ENCODE measurements around the gene CLIC3. TPM values are rescaled to one million over a fixed set of nuclear protein-coding genes. Genes with fewer than 3 reads are reported as not detected.

The CLIC3 gene
- total RNA-seq, 1 experiment from 2014 or later, result 24.1 TPM

DNA sequence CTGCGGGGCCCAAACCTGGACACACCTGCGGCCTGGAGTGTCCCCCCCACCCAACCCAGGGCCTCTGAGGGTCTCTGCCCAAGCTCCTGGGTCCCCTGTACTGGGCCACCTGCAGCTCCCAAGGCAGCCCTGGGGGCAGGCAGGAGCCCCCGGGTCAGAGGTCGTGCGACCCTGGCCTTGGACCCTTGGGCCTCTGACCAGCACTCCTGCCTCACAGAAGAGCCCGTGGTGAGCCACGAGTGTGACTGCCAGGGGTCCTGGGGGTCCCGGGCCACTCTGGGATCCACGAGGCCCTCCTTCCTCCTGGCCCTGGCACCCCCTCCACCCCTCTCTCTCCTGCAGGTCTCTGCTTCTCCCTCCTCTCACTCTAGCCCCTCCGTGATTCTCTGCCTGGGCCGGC, 24.0 kb downstream of the CLIC3 start:
- no peak for DNase-seq
- POLR2A ChIA-PET (ENCODE audit: unreplicated experiment), result no interaction called here
- H2AFZ ChIP-seq, result no peak overlapping the region
- H3K4me3 ChIP-seq, result no peak overlapping the region
- intact Hi-C loops (cut with micrococcal nuclease; ENCODE audit: unreplicated experiment), result no loop called here
- H3K79me2 ChIP-seq (ENCODE audit: low read depth), result no peaks in the 10 kb centered on the region
- BruUV-seq (replicated peaks), result no TSS peak
- H3K27me3 ChIP-seq (ENCODE audit: insufficient read depth, low read depth), result no peaks in the 10 kb centered on the region
- H3K4me2 ChIP-seq, result no peak overlapping the region
- no peaks in the 10 kb centered on the region for H3F3A ChIP-seq (ENCODE audit: insufficient read depth, low read depth)
- no peaks in the 10 kb centered on the region for H4K20me1 ChIP-seq (ENCODE audit: insufficient read depth)
- TF ChIP-seq EZH2 (IDR thresholded peaks at IDR 0.05; ENCODE audit: low read depth) (no peak), CTCF (conservative IDR thresholded peaks at IDR 0.05) (no peak)
- CTCF ChIA-PET, result no interaction called here
- no peaks in the 10 kb centered on the region for H3K4me1 ChIP-seq (replicated peaks; ENCODE audit: insufficient read depth)
- H3K36me3 ChIP-seq (ENCODE audit: low read depth), result no peaks in the 10 kb centered on the region
- no peak overlapping the region for H3K27ac ChIP-seq
- H3K9me2 ChIP-seq (ENCODE audit: insufficient read depth), result no peaks in the 10 kb centered on the region
- H3K9me3 ChIP-seq (ENCODE audit: insufficient read depth, low read depth), result no peaks in the 10 kb centered on the region

- no peak overlapping the region for H2AFZ ChIP-seq
- H3K4me2 ChIP-seq, result no peak overlapping the region
- no TSS peak for BruUV-seq (replicated peaks)
- no peaks in the 10 kb centered on the region for H3K27me3 ChIP-seq (ENCODE audit: insufficient read depth, low read depth)
- H3K4me1 ChIP-seq (replicated peaks; ENCODE audit: insufficient read depth), result no peaks in the 10 kb centered on the region
- TF ChIP-seq CTCF (conservative IDR thresholded peaks at IDR 0.05) (no peak), EZH2 (IDR thresholded peaks at IDR 0.05; ENCODE audit: low read depth) (no peak)
- H3K4me3 ChIP-seq, result no peak overlapping the region
- H3K79me2 ChIP-seq (ENCODE audit: low read depth), result no peaks in the 10 kb centered on the region
- H3K36me3 ChIP-seq (ENCODE audit: low read depth), result no peaks in the 10 kb centered on the region
- CTCF ChIA-PET, result interaction anchor here (0.6 kb wide), 1 partner anchor 209 kb away, joined by 5 read pairs; no protein-coding TSS in a partner anchor
- intact Hi-C loops (cut with micrococcal nuclease; ENCODE audit: unreplicated experiment), result no loop called here
- H3K9me3 ChIP-seq (ENCODE audit: insufficient read depth, low read depth), result no peaks in the 10 kb centered on the region
- no peaks in the 10 kb centered on the region for H3K9me2 ChIP-seq (ENCODE audit: insufficient read depth)
- H3F3A ChIP-seq (ENCODE audit: insufficient read depth, low read depth), result no peaks in the 10 kb centered on the region
- no peak for DNase-seq
- no peaks in the 10 kb centered on the region for H4K20me1 ChIP-seq (ENCODE audit: insufficient read depth)
- no peak overlapping the region for H3K27ac ChIP-seq
- POLR2A ChIA-PET (ENCODE audit: unreplicated experiment), result no interaction called here
These were observed 24.6 kb downstream of the CLIC3 start for GRCh38 chr9:136971746-136972145.

GRCh38 chr9:136970361-136970760, 26.0 kb downstream of the CLIC3 start:
- H3K4me2 ChIP-seq, result no peak overlapping the region
- no peaks in the 10 kb centered on the region for H3K9me2 ChIP-seq (ENCODE audit: insufficient read depth)
- H3K4me3 ChIP-seq, result no peak overlapping the region
- H3K79me2 ChIP-seq (ENCODE audit: low read depth), result no peaks in the 10 kb centered on the region
- no peaks in the 10 kb centered on the region for H3K9me3 ChIP-seq (ENCODE audit: insufficient read depth, low read depth)
- H3K27ac ChIP-seq, result no peak overlapping the region
- intact Hi-C loops (cut with micrococcal nuclease; ENCODE audit: unreplicated experiment), result no loop called here
- POLR2A ChIA-PET (ENCODE audit: unreplicated experiment), result no interaction called here
- no TSS peak for BruUV-seq (replicated peaks)
- CTCF ChIA-PET, result no interaction called here
- H3K27me3 ChIP-seq (ENCODE audit: insufficient read depth, low read depth), result no peaks in the 10 kb centered on the region
- H4K20me1 ChIP-seq (ENCODE audit: insufficient read depth), result no peaks in the 10 kb centered on the region
- TF ChIP-seq CTCF (conservative IDR thresholded peaks at IDR 0.05) (no peak), EZH2 (IDR thresholded peaks at IDR 0.05; ENCODE audit: low read depth) (no peak)
- no peaks in the 10 kb centered on the region for H3K36me3 ChIP-seq (ENCODE audit: low read depth)
- no peak overlapping the region for H2AFZ ChIP-seq
- no peak for DNase-seq
- no peaks in the 10 kb centered on the region for H3F3A ChIP-seq (ENCODE audit: insufficient read depth, low read depth)
- H3K4me1 ChIP-seq (replicated peaks; ENCODE audit: insufficient read depth), result no peaks in the 10 kb centered on the region
